VCaP (cell line): ENCODE measurements around the gene POLR3E.

ENCODE experiments used
- H3K27ac ChIP-seq: fragments of 450-650 bp; 2 replicates; pipeline ENCODE4 v1.5.1; 2017
- TF ChIP-seq, protein P1 (sequence below): fragments of 450-650 bp; conservative IDR thresholded peaks from 2 replicates; pipeline ENCODE4 v1.5.1; 2017; ENCODE audit warnings: mild to moderate bottlenecking, moderate library complexity

The POLR3E gene

GRCh38 chr16:22380529-22380928 lies 83.3 kb downstream of the POLR3E start:
- TF ChIP-seq, protein P1, sequence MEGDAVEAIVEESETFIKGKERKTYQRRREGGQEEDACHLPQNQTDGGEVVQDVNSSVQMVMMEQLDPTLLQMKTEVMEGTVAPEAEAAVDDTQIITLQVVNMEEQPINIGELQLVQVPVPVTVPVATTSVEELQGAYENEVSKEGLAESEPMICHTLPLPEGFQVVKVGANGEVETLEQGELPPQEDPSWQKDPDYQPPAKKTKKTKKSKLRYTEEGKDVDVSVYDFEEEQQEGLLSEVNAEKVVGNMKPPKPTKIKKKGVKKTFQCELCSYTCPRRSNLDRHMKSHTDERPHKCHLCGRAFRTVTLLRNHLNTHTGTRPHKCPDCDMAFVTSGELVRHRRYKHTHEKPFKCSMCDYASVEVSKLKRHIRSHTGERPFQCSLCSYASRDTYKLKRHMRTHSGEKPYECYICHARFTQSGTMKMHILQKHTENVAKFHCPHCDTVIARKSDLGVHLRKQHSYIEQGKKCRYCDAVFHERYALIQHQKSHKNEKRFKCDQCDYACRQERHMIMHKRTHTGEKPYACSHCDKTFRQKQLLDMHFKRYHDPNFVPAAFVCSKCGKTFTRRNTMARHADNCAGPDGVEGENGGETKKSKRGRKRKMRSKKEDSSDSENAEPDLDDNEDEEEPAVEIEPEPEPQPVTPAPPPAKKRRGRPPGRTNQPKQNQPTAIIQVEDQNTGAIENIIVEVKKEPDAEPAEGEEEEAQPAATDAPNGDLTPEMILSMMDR: no peak
- H3K27ac ChIP-seq: no peak overlapping the region

DNA sequence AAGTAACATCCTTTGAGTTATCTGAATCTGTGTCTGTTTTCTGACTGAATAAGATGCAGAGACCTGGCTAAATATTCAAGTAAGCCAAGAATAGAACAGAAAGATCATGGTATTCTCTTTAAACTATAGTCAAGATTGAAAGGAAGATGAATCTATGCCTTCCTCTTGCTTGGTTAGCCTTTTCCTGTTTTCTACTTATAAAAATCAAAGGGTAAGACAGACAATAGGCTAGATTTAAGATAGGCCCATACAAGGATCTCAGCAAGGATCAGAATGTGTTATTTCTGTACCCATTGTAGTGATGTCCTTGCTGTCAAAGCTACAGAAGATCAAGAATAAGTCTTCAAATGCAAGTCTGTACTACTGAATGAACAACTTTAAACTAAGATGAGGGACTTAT lies 84.2 kb downstream of the POLR3E start:
- no peak overlapping the region for H3K27ac ChIP-seq
- TF ChIP-seq, protein P1: no peak

DNA sequence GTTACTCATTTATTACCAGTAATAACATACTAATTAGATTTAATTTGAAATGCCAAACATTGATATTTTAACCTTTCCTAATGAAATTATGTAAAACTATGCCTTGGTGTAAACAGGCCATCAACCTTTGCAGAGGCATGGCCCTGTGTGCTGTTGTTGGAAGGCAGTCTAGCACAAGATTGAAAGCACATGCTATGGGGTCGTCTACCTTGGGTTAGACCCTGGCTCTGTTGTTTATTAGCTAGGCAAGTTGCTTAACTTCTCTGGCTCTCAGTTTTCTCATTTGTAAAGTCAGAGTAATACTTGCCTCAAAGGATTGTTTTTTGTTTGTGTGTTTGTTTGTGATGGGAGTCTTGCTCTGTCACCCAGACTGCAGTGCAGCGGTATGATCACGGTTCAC lies 86.6 kb downstream of the POLR3E start:
- no peak overlapping the region for H3K27ac ChIP-seq
- TF ChIP-seq, protein P1: no peak
